SK-N-SH (cell line): ENCODE measurements around the gene SLX4IP.

Experiments used
- GABPA ChIP-seq: IDR thresholded peaks from 2 replicates; pipeline ENCODE4 v1.4.0; 2012; ENCODE audit warnings: low read depth, mild to moderate bottlenecking
- JUND ChIP-seq: IDR thresholded peaks from 2 replicates; pipeline ENCODE4 v1.4.0; 2012
- MEF2A ChIP-seq: IDR thresholded peaks from 2 replicates; pipeline ENCODE4 v1.4.0; 2012; ENCODE audit warnings: low read depth, borderline replicate concordance
- POLR2AphosphoS5 ChIP-seq: IDR thresholded peaks from 2 replicates; pipeline ENCODE4 v1.6.1; 2012; ENCODE audit warnings: low read depth, low read length
- RXRA ChIP-seq: IDR thresholded peaks from 2 replicates; pipeline ENCODE4 v1.4.0; 2012; ENCODE audit warnings: low read depth, mild to moderate bottlenecking, borderline replicate concordance
- SIN3A ChIP-seq: IDR thresholded peaks from 2 replicates; pipeline ENCODE4 v1.6.1; 2012; ENCODE audit warnings: low read depth, mild to moderate bottlenecking, low read length, moderate library complexity, borderline replicate concordance
- SMC3 ChIP-seq: IDR thresholded peaks from 2 replicates; pipeline ENCODE4 v1.6.1; 2012; ENCODE audit warnings: low read depth, low read length, improper control_type of control experiment
- TAF1 ChIP-seq: IDR thresholded peaks from 2 replicates; pipeline ENCODE4 v1.6.1; 2012; ENCODE audit warnings: low read depth, mild to moderate bottlenecking, low read length, moderate library complexity, borderline replicate concordance
- TF ChIP-seq, protein P1 (sequence below): fragments of 200-600 bp; sonication (generic); IDR thresholded peaks from 2 replicates; pipeline ENCODE4 v1.6.1; 2017; ENCODE audit warnings: antibody characterized with exemption, mild to moderate bottlenecking, moderate library complexity
- TF ChIP-seq, protein P2 (sequence below): fragments of 150-350 bp; IDR thresholded peaks from 2 replicates; pipeline ENCODE4 v1.6.1; 2017; ENCODE audit warnings: antibody characterized with exemption, low read length, low read depth, borderline replicate concordance
- TF ChIP-seq, protein P3 (sequence below): IDR thresholded peaks from 2 replicates; pipeline ENCODE4 v1.4.0; 2012; ENCODE audit warnings: low read depth, borderline replicate concordance
- TF ChIP-seq, protein P4 (sequence below): fragments of 150-350 bp; IDR thresholded peaks from 2 replicates; pipeline ENCODE4 v1.6.1; 2016; ENCODE audit warnings: mild to moderate bottlenecking, low read depth, low read length
- TF ChIP-seq, protein P5 (sequence below): IDR thresholded peaks from 2 replicates; pipeline ENCODE4 v1.4.0; 2012; ENCODE audit warnings: low read depth

DNA sequence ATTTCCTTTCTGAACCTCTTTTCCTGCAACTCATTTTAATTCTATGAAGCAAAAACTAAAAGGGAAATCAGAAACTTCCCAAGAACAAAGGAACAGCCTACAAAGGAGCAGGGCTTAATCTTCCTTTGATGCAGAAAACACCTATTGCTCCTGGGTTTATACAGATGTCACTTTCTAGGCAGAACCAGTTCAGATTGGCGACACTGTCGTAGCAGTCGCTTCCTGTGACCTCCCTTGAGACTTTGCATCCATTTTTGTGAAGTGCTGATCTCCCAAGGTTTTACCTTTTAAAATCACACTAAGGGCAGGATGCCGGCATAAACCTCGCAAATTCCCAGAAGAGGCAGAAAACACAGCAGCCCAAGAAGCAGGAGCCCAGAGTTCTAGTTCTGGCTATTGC lies 198.6 kb downstream of the SLX4IP start:
- TF ChIP-seq SMC3 (no peak), POLR2AphosphoS5 (no peak), JUND (no peak), GABPA (no peak), SIN3A (no peak), MEF2A (no peak), RXRA (no peak), TAF1 (no peak)
- TF ChIP-seq, protein P1, sequence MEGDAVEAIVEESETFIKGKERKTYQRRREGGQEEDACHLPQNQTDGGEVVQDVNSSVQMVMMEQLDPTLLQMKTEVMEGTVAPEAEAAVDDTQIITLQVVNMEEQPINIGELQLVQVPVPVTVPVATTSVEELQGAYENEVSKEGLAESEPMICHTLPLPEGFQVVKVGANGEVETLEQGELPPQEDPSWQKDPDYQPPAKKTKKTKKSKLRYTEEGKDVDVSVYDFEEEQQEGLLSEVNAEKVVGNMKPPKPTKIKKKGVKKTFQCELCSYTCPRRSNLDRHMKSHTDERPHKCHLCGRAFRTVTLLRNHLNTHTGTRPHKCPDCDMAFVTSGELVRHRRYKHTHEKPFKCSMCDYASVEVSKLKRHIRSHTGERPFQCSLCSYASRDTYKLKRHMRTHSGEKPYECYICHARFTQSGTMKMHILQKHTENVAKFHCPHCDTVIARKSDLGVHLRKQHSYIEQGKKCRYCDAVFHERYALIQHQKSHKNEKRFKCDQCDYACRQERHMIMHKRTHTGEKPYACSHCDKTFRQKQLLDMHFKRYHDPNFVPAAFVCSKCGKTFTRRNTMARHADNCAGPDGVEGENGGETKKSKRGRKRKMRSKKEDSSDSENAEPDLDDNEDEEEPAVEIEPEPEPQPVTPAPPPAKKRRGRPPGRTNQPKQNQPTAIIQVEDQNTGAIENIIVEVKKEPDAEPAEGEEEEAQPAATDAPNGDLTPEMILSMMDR: no peak
- TF ChIP-seq, protein P2, sequence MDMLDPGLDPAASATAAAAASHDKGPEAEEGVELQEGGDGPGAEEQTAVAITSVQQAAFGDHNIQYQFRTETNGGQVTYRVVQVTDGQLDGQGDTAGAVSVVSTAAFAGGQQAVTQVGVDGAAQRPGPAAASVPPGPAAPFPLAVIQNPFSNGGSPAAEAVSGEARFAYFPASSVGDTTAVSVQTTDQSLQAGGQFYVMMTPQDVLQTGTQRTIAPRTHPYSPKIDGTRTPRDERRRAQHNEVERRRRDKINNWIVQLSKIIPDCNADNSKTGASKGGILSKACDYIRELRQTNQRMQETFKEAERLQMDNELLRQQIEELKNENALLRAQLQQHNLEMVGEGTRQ: no peak
- TF ChIP-seq, protein P3, sequence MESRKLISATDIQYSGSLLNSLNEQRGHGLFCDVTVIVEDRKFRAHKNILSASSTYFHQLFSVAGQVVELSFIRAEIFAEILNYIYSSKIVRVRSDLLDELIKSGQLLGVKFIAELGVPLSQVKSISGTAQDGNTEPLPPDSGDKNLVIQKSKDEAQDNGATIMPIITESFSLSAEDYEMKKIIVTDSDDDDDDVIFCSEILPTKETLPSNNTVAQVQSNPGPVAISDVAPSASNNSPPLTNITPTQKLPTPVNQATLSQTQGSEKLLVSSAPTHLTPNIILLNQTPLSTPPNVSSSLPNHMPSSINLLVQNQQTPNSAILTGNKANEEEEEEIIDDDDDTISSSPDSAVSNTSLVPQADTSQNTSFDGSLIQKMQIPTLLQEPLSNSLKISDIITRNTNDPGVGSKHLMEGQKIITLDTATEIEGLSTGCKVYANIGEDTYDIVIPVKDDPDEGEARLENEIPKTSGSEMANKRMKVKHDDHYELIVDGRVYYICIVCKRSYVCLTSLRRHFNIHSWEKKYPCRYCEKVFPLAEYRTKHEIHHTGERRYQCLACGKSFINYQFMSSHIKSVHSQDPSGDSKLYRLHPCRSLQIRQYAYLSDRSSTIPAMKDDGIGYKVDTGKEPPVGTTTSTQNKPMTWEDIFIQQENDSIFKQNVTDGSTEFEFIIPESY: no peak
- TF ChIP-seq, protein P4, sequence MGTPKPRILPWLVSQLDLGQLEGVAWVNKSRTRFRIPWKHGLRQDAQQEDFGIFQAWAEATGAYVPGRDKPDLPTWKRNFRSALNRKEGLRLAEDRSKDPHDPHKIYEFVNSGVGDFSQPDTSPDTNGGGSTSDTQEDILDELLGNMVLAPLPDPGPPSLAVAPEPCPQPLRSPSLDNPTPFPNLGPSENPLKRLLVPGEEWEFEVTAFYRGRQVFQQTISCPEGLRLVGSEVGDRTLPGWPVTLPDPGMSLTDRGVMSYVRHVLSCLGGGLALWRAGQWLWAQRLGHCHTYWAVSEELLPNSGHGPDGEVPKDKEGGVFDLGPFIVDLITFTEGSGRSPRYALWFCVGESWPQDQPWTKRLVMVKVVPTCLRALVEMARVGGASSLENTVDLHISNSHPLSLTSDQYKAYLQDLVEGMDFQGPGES: no peak
- TF ChIP-seq, protein P5, sequence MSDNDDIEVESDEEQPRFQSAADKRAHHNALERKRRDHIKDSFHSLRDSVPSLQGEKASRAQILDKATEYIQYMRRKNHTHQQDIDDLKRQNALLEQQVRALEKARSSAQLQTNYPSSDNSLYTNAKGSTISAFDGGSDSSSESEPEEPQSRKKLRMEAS: no peak
